Subcutaneous abdominal adipose tissue (tissue), 5 donors: ENCODE results near the gene ANKRD55.
"Not testable (repeated sequence)": the region's sequence is repeated elsewhere in the genome, so short reads cannot be mapped to it uniquely, and the experiment has no call there.

Source experiments
- H3K27ac ChIP-seq: one replicate; pipeline ENCODE4 v1.7.0; 2013; ENCODE audit warnings: low read depth, mild to moderate bottlenecking, inconsistent platforms, low read length, moderate library complexity
- H3K27me3 ChIP-seq, 5 donors: one replicate each; pipeline ENCODE4 v1.7.0; 2013; ENCODE audit warnings: low read length in 5 of 5, inconsistent platforms in 1 of 5; ENCODE audit not compliant: control insufficient read depth in 5 of 5, insufficient read depth in 4 of 5
- H3K36me3 ChIP-seq, 5 donors: one replicate each; pipeline ENCODE4 v1.7.0; 2013; ENCODE audit warnings: low read length in 5 of 5; ENCODE audit not compliant: control insufficient read depth in 5 of 5, insufficient read depth in 5 of 5
- H3K4me1 ChIP-seq, 5 donors: one replicate each; pipeline ENCODE4 v1.7.0; 2013; ENCODE audit warnings: low read length in 5 of 5, mild to moderate bottlenecking in 3 of 5, moderate library complexity in 1 of 5; ENCODE audit not compliant: control insufficient read depth in 5 of 5, insufficient read depth in 5 of 5
- H3K4me3 ChIP-seq, 5 donors: one replicate each; pipeline ENCODE4 v1.7.0; 2013; ENCODE audit warnings: low read length in 5 of 5, low read depth in 1 of 5
- H3K9ac ChIP-seq, 5 donors: one replicate each; pipeline ENCODE4 v1.7.0; 2013; ENCODE audit warnings: low read length in 5 of 5, mild to moderate bottlenecking in 4 of 5, moderate library complexity in 3 of 5
- H3K9me3 ChIP-seq, 5 donors: one replicate each; pipeline ENCODE4 v1.7.0; 2013; ENCODE audit warnings: low read length in 5 of 5; ENCODE audit not compliant: control insufficient read depth in 5 of 5
- donor health status: healthy.
- donor health status: healthy.
- donor health status: healthy.
- donor health status: healthy.
- donor health status: healthy.

Gene ANKRD55

DNA sequence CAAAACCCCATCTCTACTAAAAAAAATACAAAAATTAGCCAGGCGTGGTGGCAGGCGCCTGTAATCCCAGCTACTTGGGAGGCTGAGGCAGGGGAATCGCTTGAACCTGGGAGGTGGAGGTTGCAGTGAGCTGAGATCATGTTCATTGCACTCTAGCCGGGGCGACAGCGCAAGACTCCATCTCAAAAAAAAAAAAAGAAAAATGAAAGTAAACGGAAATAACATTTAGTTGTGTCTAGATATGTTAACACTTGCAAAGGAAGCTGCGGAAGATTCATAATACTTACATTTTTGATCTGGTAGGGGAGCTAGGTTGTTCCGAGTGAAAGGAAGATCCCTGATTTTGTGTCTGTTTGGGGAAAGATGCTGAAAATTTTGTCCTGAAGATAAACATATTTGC, 130.9 kb downstream of the ANKRD55 start:
- H3K9ac ChIP-seq, H3K4me3 ChIP-seq, H3K27ac ChIP-seq, H3K36me3 ChIP-seq, H3K9me3 ChIP-seq, H3K27me3 ChIP-seq: not testable (repeated sequence)
- H3K4me1 ChIP-seq = peaks cover 0 to 30% (median 27%) of the 10 kb centered on the region in 5 donors

- Histone ChIP-seq H3K27ac (no peak overlapping the region), H3K4me1 (peaks cover 0 to 30% (median 27%) of the 10 kb centered on the region in 5 donors), H3K4me3 (no peak overlapping the region), H3K9me3 (no peaks in the 10 kb centered on the region), H3K36me3 (no peaks in the 10 kb centered on the region), H3K27me3 (no peaks in the 10 kb centered on the region), H3K9ac (no peak overlapping the region)
Measured at GRCh38 chr5:56101180-56101579, 131.9 kb downstream of the ANKRD55 start.

DNA sequence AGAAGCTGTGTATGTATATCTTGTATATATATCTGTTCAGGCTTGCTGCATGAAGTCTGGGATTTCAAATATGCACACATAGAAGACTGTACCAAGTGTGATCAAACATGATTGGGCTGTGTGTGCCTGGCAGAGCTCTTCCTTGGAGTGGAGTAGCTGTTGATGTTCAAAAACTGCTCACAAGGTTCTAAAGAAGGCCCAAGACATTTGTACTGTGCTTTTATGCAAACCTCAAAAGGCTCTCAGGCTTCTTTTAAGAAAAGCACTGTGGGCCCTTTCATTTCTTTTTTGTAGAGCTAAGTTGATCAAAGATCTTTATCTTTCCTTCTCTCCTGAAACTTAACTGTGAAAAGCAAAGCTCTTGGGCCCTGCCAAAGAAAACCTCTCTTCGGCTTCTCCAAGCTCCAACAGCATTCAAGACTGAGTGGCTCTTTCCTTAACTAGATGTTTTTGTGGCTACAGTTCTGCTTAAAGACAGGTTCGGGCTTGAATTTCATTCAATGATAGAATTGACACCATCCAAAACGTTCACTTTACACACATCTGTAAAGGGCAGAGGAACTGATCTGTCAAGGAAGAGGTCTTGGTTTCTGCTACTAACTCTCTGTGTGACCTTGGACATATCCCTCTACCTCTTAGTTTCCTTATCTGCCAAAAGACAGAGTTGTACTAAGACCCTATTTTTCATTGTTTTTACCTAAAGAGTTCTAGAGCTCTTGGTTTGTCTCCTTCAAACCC, 132.5 kb downstream of the ANKRD55 start:
- no peaks in the 10 kb centered on the region for H3K27me3 ChIP-seq
- H3K36me3 ChIP-seq = no peaks in the 10 kb centered on the region
- no peaks in the 10 kb centered on the region for H3K9me3 ChIP-seq
- peaks cover 0 to 27% (median 22%) of the 10 kb centered on the region in 5 donors for H3K4me1 ChIP-seq
- H3K27ac ChIP-seq = peak overlapping the region; percentile 64
- H3K4me3 ChIP-seq = no peak overlapping the region
- H3K9ac ChIP-seq = no peak overlapping the region

GRCh38 chr5:56099346-56099745, 133.8 kb downstream of the ANKRD55 start:
- Histone ChIP-seq H3K27me3 (no peaks in the 10 kb centered on the region), H3K4me3 (no peak overlapping the region), H3K27ac (peak overlapping the region; percentile 64), H3K4me1 (peaks cover 0 to 24% (median 21%) of the 10 kb centered on the region in 5 donors), H3K36me3 (no peaks in the 10 kb centered on the region), H3K9ac (no peak overlapping the region), H3K9me3 (no peaks in the 10 kb centered on the region)

DNA sequence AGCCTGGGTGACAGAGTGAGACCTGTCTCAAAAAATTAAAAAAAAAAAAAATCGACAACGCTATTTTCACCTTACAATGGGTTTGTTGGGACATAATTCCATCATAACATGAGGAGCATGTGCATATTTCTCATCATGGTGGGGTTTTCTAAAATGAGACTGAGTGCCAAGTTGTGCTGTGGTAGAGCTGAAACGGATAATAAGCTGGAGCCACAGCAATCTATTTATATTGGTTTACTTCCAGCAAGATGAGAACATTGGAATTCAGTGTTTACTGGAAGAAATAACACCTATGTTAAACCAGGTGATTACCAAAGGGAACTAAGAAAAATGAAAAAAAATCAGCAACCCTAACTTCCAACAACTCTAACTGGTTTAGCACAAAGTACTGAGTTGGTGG, 136.1 kb downstream of the ANKRD55 start:
- Histone ChIP-seq H3K9ac (no peak overlapping the region), H3K36me3 (no peaks in the 10 kb centered on the region), H3K4me1 (peaks cover 0 to 24% (median 21%) of the 10 kb centered on the region in 5 donors), H3K27me3 (no peaks in the 10 kb centered on the region), H3K9me3 (no peaks in the 10 kb centered on the region), H3K4me3 (no peak overlapping the region), H3K27ac (no peak overlapping the region)

DNA sequence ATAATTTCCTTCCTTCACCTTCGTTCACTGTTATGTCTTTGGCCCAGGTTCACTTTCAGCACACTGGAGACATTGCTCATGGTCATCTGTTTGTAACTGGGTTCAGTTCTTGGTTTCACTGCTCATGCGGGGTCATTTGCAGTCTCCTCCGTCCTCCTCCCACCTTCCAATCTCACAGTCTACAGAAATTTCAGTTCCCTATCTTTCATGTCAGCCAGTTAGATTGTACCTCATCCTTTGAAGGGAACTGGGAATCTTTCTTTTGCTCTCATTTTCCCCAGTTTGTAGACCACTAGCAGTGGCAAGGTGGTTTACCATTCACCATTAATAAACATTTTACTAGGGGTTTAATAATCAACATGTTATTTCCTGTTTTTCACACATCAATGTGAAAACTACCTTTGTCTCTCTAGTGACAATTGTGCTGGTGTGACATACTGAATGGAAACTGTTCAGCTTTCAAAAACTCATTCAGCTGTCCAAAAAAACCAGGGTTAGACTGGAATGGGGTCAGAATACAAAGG, 137.5 kb downstream of the ANKRD55 start:
- H3K9ac ChIP-seq = no peak overlapping the region
- H3K4me1 ChIP-seq = peaks cover 0 to 23% (median 21%) of the 10 kb centered on the region in 5 donors
- H3K27ac ChIP-seq = no peak overlapping the region
- H3K4me3 ChIP-seq = no peak overlapping the region
- no peaks in the 10 kb centered on the region for H3K36me3 ChIP-seq
- no peaks in the 10 kb centered on the region for H3K9me3 ChIP-seq
- no peaks in the 10 kb centered on the region for H3K27me3 ChIP-seq

DNA sequence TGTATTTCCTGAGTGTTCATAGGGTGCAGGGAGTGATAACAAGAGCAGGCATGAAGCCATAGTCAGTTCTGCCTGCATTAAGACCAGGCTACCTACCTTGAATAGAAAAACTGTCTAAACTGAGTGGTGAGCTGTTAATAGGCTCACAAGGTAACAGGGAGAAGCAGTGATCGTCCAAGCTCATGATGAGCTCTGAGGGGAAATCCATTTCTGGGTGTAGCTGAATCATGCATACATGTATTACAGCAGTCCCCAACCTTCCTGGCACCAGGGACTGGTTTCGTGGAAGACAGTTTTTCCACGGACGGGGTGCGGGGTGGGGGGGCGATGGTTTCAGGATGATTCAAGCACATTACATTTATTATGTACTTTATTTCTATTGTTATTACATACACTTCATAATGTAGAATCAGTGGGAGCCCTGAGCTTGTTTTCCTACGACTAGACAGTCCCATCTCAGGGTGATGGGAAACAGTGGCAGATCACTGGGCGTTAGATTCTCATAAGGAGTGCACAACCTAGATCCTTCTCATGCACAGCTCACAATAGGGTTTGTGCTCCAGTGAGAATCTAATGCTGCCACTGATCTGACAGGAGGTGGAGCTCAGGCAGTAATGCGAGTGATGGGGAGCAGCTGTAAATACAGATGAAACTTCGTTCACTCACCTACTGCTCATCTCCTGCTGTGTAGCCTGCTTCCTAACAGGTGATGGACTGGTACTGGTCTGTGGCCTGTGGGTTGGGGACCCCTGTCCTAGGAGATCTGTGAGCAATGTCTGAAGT, 138.4 kb downstream of the ANKRD55 start:
- Histone ChIP-seq H3K9me3 (no peaks in the 10 kb centered on the region), H3K27me3 (no peaks in the 10 kb centered on the region), H3K27ac (no peak overlapping the region), H3K36me3 (no peaks in the 10 kb centered on the region), H3K4me3 (no peak overlapping the region), H3K9ac (no peak overlapping the region), H3K4me1 (peaks cover 0 to 17% (median 13%) of the 10 kb centered on the region in 5 donors)

DNA sequence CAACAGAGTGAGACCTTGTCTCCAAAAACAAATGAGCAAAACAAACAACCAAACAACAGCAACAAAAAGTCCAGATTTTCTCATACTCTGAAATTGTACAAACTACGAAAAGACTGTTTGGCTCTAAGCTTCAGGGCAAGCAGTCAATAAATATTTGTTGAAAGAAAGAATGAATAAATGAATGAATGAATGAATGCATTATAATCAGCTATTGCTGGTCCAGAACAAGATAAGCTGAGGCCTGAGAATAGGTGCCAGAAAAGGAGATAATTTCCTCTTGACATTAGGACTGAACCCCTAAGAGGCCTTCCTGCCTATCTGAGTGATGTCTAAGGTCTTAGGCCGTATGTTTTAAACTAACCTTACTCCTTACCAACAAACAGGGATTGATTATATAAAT, 139.2 kb downstream of the ANKRD55 start:
- Histone ChIP-seq H3K4me3 (no peak overlapping the region), H3K27me3 (no peaks in the 10 kb centered on the region), H3K27ac (no peak overlapping the region)

DNA sequence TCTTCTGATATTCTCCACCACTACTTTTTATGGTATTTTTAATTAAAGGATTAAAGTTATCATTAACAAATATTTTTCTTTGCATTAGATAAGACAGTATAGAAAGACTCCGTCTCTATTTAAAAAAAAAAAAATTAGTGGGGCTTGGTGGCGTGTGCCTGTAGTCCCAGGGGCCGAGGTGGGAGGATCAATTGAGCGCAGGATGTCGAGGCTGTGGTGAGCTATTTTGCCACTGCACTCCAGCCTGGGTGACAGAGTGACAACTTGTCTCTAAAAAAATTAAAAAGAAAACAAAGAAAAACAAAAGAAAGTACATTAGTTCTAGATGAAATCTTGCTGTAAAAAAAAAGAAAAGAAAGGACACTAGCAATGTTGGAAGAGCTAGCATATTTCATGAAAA, 141.0 kb downstream of the ANKRD55 start:
- Histone ChIP-seq H3K4me3 (no peak overlapping the region), H3K4me1 (peaks cover 7 to 19% (median 16%) of the 10 kb centered on the region in 5 donors), H3K27me3 (no peaks in the 10 kb centered on the region), H3K9ac (no peak overlapping the region), H3K9me3 (no peaks in the 10 kb centered on the region), H3K36me3 (no peaks in the 10 kb centered on the region), H3K27ac (no peak overlapping the region)

More for the DNA sequence above, 139.2 kb downstream of the ANKRD55 start:
- Histone ChIP-seq H3K36me3 (no peaks in the 10 kb centered on the region), H3K9ac (no peak overlapping the region), H3K9me3 (no peaks in the 10 kb centered on the region), H3K4me1 (peaks cover 3 to 17% (median 12%) of the 10 kb centered on the region in 5 donors)

DNA sequence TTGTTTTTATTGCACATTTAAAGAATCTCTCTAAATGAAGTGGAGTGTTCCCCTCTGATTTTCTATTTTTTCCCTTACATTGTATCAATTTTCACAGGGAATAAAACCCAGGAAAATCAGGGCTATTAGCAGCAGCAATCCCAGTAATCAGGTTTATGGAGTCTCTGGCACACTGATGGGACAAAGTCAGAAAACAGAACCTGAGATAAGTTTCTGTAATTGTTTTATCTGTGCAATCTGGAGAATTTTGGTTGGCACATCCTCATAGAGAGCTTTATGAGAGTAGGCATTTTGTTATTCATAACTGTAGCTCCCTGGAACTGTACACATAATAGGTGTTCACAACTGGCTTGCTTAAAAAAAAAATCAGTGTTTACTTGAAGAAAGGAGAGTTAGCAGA, 141.5 kb downstream of the ANKRD55 start:
- no peaks in the 10 kb centered on the region for H3K9me3 ChIP-seq
- H3K4me3 ChIP-seq = no peak overlapping the region
- no peaks in the 10 kb centered on the region for H3K36me3 ChIP-seq
- no peak overlapping the region for H3K27ac ChIP-seq
- H3K9ac ChIP-seq = no peak overlapping the region
- H3K4me1 ChIP-seq = peaks cover 7 to 19% (median 16%) of the 10 kb centered on the region in 5 donors
- no peaks in the 10 kb centered on the region for H3K27me3 ChIP-seq
